Trophoblast cell (in vitro differentiated cells and primary cell): ENCODE measurements around the gene VSTM2B.
A peak's percentile ranks its signal among the peaks of the same experiment; 100 is the strongest.

ENCODE experiments used
- DNase-seq, 2 donors: peaks; one replicate each; pipeline ENCODE4 v3.0.0-alpha.2; 2016
- H2AFZ ChIP-seq: 2 replicates; pipeline ENCODE4 v1.6.1; 2013; ENCODE audit warnings: low read length, moderate library complexity, mild to moderate bottlenecking; ENCODE audit not compliant: insufficient read depth, poor library complexity
- H2AK5ac ChIP-seq: 2 replicates; pipeline ENCODE4 v1.6.1; 2013; ENCODE audit warnings: mild to moderate bottlenecking, low read length
- H2BK120ac ChIP-seq: 2 replicates; pipeline ENCODE4 v1.6.1; 2013; ENCODE audit warnings: low read length, mild to moderate bottlenecking, moderate library complexity; ENCODE audit not compliant: insufficient read depth, poor library complexity
- H2BK12ac ChIP-seq: 2 replicates; pipeline ENCODE4 v1.6.1; 2013; ENCODE audit warnings: mild to moderate bottlenecking, low read length, moderate library complexity
- H2BK5ac ChIP-seq: 2 replicates; pipeline ENCODE4 v1.6.1; 2013; ENCODE audit warnings: low read length, low read depth, moderate library complexity, mild to moderate bottlenecking; ENCODE audit not compliant: poor library complexity
- H3K14ac ChIP-seq: 2 replicates; pipeline ENCODE4 v1.6.1; 2013; ENCODE audit warnings: mild to moderate bottlenecking, low read length
- H3K18ac ChIP-seq: 2 replicates; pipeline ENCODE4 v1.6.1; 2013; ENCODE audit warnings: mild to moderate bottlenecking, low read length
- H3K23ac ChIP-seq: 2 replicates; pipeline ENCODE4 v1.6.1; 2013; ENCODE audit warnings: low read length
- H3K27ac ChIP-seq: 2 replicates; pipeline ENCODE4 v1.5.1; 2013; ENCODE audit warnings: low read depth, mild to moderate bottlenecking, inconsistent platforms, low read length, moderate library complexity
- H3K27me3 ChIP-seq: 2 replicates; pipeline ENCODE4 v1.6.1; 2013; ENCODE audit warnings: inconsistent platforms, mild to moderate bottlenecking, low read length, moderate library complexity; ENCODE audit not compliant: insufficient read depth
- H3K36me3 ChIP-seq, 2 experiments: 1 replicate in 1 of 2; 2 replicates in 1 of 2; pipeline ENCODE4 v1.6.1; 2013; ENCODE audit warnings: low read length in 2 of 2, mild to moderate bottlenecking in 2 of 2, moderate library complexity in 1 of 2; ENCODE audit not compliant: insufficient read depth in 2 of 2, control insufficient read depth in 1 of 2
- H3K4ac ChIP-seq: 2 replicates; pipeline ENCODE4 v1.6.1; 2013; ENCODE audit warnings: low read depth, mild to moderate bottlenecking, low read length, moderate library complexity
- H3K4me1 ChIP-seq, 2 experiments: 1 replicate in 1 of 2; 2 replicates in 1 of 2; pipeline ENCODE4 v1.6.1; 2013; ENCODE audit warnings: low read length in 2 of 2, mild to moderate bottlenecking in 2 of 2, moderate library complexity in 1 of 2; ENCODE audit not compliant: insufficient read depth in 2 of 2, control insufficient read depth in 1 of 2
- H3K4me2 ChIP-seq: 2 replicates; pipeline ENCODE4 v1.6.1; 2013; ENCODE audit warnings: inconsistent platforms, mild to moderate bottlenecking, low read length, moderate library complexity
- H3K4me3 ChIP-seq: 2 replicates; pipeline ENCODE4 v1.5.1; 2013; ENCODE audit warnings: mild to moderate bottlenecking, low read depth, low read length, inconsistent platforms
- H3K79me1 ChIP-seq: one replicate; pipeline ENCODE4 v1.6.1; 2013; ENCODE audit warnings: low read length
- H3K79me2 ChIP-seq: 2 replicates; pipeline ENCODE4 v1.6.1; 2013; ENCODE audit warnings: low read length, mild to moderate bottlenecking; ENCODE audit not compliant: control insufficient read depth, insufficient read depth, poor library complexity
- H3K9ac ChIP-seq: 2 replicates; pipeline ENCODE4 v1.6.1; 2013; ENCODE audit warnings: mild to moderate bottlenecking, low read length
- H3K9me3 ChIP-seq: 2 replicates; pipeline ENCODE4 v1.6.1; 2013; ENCODE audit warnings: low read depth, mild to moderate bottlenecking, control low read depth, inconsistent platforms, low read length; ENCODE audit not compliant: insufficient read depth
- H4K12ac ChIP-seq: 2 replicates; pipeline ENCODE4 v1.6.1; 2013; ENCODE audit warnings: low read depth, mild to moderate bottlenecking, low read length, moderate library complexity
- H4K8ac ChIP-seq: 2 replicates; pipeline ENCODE4 v1.6.1; 2013; ENCODE audit warnings: low read depth, mild to moderate bottlenecking, low read length, moderate library complexity
- H4K91ac ChIP-seq: one replicate; pipeline ENCODE4 v1.6.1; 2013; ENCODE audit warnings: low read depth, mild to moderate bottlenecking, low read length, moderate library complexity
- WGBS: extraction: QIAGEN DNeasy Blood & Tissue Kit; methylation state at CpG from one replicate; pipeline ENCODE4 v1.1.7; 2013; ENCODE audit warnings: missing lambda C conversion rate; ENCODE audit not compliant: insufficient read length, insufficient coverage; ENCODE audit errors: extremely low coverage; 5-methylcytosine and 5-hydroxymethylcytosine counted together

Gene VSTM2B

GRCh38 chr19:29605653-29606419 lies 80.0 kb downstream of the VSTM2B start, which contains the start of gene POP4:
POP4 (plus strand) TSS chr19:29606283; CDS start chr19:29606319, 36 bp downstream.
- DNase-seq = peak; percentile 97 to 100
- Histone ChIP-seq H3K14ac (peak within 1 kb of the TSS; percentile 93), H2BK12ac (no peak within 1 kb of the TSS), H3K79me2 (peaks cover 7% of the 10 kb centered on the region), H2BK5ac (peak within 1 kb of the TSS; percentile 66), H3K79me1 (peaks cover 8% of the 10 kb centered on the region), H2AFZ (peak within 1 kb of the TSS; percentile 88), H2BK120ac (peak within 1 kb of the TSS; percentile 48), H2AK5ac (peak within 1 kb of the TSS; percentile 22), H3K4me3 (peak within 1 kb of the TSS; percentile 92), H4K8ac (peak within 1 kb of the TSS; percentile 99), H3K27ac (peak within 1 kb of the TSS; percentile 18), H3K36me3 (peaks cover 10 to 13% of the 10 kb centered on the region in 2 experiments), H3K9me3 (no peaks in the 10 kb centered on the region), H3K9ac (peak within 1 kb of the TSS; percentile 96), H3K23ac (no peak within 1 kb of the TSS), H4K12ac (peak within 1 kb of the TSS; percentile 90), H3K18ac (peak within 1 kb of the TSS; percentile 87), H3K27me3 (no peaks in the 10 kb centered on the region), H4K91ac (peak within 1 kb of the TSS; percentile 80), H3K4me2 (peak within 1 kb of the TSS; percentile 93), H3K4me1 (no peaks in the 10 kb centered on the region), H3K4ac (peak within 1 kb of the TSS; percentile 66)
- no CpG with 5 or more reads among the region's 47 CpGs for WGBS

- no peak for DNase-seq
- peak overlapping the region; percentile 44 for H2BK120ac ChIP-seq
- peaks cover 13 to 17% of the 10 kb centered on the region in 2 experiments for H3K36me3 ChIP-seq
- H3K4me2 ChIP-seq = peak overlapping the region; percentile 93
- no peaks in the 10 kb centered on the region for H3K27me3 ChIP-seq
- H2AK5ac ChIP-seq = no peak overlapping the region
- H3K79me1 ChIP-seq = peaks cover 8% of the 10 kb centered on the region
- peak overlapping the region; percentile 24 for H3K4ac ChIP-seq
- H3K9ac ChIP-seq = peak overlapping the region; percentile 71
- peak overlapping the region; percentile 34 for H3K18ac ChIP-seq
- H3K27ac ChIP-seq = no peak overlapping the region
- no CpG with 5 or more reads among the region's 12 CpGs for WGBS
- peak overlapping the region; percentile 62 for H3K14ac ChIP-seq
- H3K79me2 ChIP-seq = peaks cover 7% of the 10 kb centered on the region
- no peaks in the 10 kb centered on the region for H3K4me1 ChIP-seq
- H3K4me3 ChIP-seq = peak overlapping the region; percentile 88
- no peaks in the 10 kb centered on the region for H3K9me3 ChIP-seq
- no peak overlapping the region for H2BK12ac ChIP-seq
- peak overlapping the region; percentile 92 for H4K8ac ChIP-seq
- no peak overlapping the region for H3K23ac ChIP-seq
- peak overlapping the region; percentile 68 for H4K91ac ChIP-seq
- peak overlapping the region; percentile 22 for H2BK5ac ChIP-seq
- H2AFZ ChIP-seq = peak overlapping the region; percentile 84
- H4K12ac ChIP-seq = peak overlapping the region; percentile 90
These were observed 80.6 kb downstream of the VSTM2B start for GRCh38 chr19:29606420-29606747.

- Histone ChIP-seq H3K27ac (no peak overlapping the region), H2BK5ac (no peak overlapping the region), H4K12ac (no peak overlapping the region), H2BK120ac (no peak overlapping the region), H3K9ac (no peak overlapping the region), H3K27me3 (no peaks in the 10 kb centered on the region), H2BK12ac (no peak overlapping the region), H3K4me2 (no peak overlapping the region), H3K14ac (no peak overlapping the region), H3K4me1 (peaks cover 2 to 3% of the 10 kb centered on the region in 2 experiments), H3K4ac (no peak overlapping the region), H3K9me3 (peaks cover 4% of the 10 kb centered on the region), H2AFZ (no peak overlapping the region), H3K18ac (no peak overlapping the region), H3K36me3 (peaks cover 33 to 46% of the 10 kb centered on the region in 2 experiments), H3K79me1 (peaks cover 8% of the 10 kb centered on the region), H3K4me3 (no peak overlapping the region), H3K79me2 (peaks cover 7% of the 10 kb centered on the region), H3K23ac (no peak overlapping the region), H2AK5ac (no peak overlapping the region), H4K8ac (no peak overlapping the region), H4K91ac (no peak overlapping the region)
- no peak for DNase-seq
- WGBS = no CpG with 5 or more reads among the region's 11 CpGs
These were observed 83.8 kb downstream of the VSTM2B start for GRCh38 chr19:29609636-29610035.

- no peak overlapping the region for H2BK12ac ChIP-seq
- peaks cover 33 to 47% of the 10 kb centered on the region in 2 experiments for H3K36me3 ChIP-seq
- H2BK120ac ChIP-seq = no peak overlapping the region
- H3K79me2 ChIP-seq = peaks cover 7% of the 10 kb centered on the region
- H3K14ac ChIP-seq = no peak overlapping the region
- no peak overlapping the region for H4K12ac ChIP-seq
- no peaks in the 10 kb centered on the region for H3K27me3 ChIP-seq
- DNase-seq = no peak
- H2BK5ac ChIP-seq = no peak overlapping the region
- H4K8ac ChIP-seq = no peak overlapping the region
- H3K9me3 ChIP-seq = peaks cover 4% of the 10 kb centered on the region
- no peak overlapping the region for H2AFZ ChIP-seq
- H3K4me1 ChIP-seq = peaks cover 2 to 3% of the 10 kb centered on the region in 2 experiments
- no peak overlapping the region for H3K23ac ChIP-seq
- H3K4ac ChIP-seq = no peak overlapping the region
- no peak overlapping the region for H3K9ac ChIP-seq
- H2AK5ac ChIP-seq = no peak overlapping the region
- H3K4me3 ChIP-seq = no peak overlapping the region
- no peak overlapping the region for H3K4me2 ChIP-seq
- no peak overlapping the region for H4K91ac ChIP-seq
- H3K18ac ChIP-seq = no peak overlapping the region
- no CpG with 5 or more reads among the region's 22 CpGs for WGBS
- H3K27ac ChIP-seq = no peak overlapping the region
- peaks cover 9% of the 10 kb centered on the region for H3K79me1 ChIP-seq
These were observed 84.4 kb downstream of the VSTM2B start for GRCh38 chr19:29610213-29610573.
